Hippocampal formation (tissue), 2 donors: ENCODE data around the gene KDM3B.
"Not testable (repeated sequence)": the region's sequence is repeated elsewhere in the genome, so short reads cannot be mapped to it uniquely, and the experiment has no call there.

Source experiments
- DNase-seq, 2 donors: peaks; one replicate each; lab custom pipeline; 2025; lab: John Stamatoyannopoulos, UW

KDM3B gene

DNA sequence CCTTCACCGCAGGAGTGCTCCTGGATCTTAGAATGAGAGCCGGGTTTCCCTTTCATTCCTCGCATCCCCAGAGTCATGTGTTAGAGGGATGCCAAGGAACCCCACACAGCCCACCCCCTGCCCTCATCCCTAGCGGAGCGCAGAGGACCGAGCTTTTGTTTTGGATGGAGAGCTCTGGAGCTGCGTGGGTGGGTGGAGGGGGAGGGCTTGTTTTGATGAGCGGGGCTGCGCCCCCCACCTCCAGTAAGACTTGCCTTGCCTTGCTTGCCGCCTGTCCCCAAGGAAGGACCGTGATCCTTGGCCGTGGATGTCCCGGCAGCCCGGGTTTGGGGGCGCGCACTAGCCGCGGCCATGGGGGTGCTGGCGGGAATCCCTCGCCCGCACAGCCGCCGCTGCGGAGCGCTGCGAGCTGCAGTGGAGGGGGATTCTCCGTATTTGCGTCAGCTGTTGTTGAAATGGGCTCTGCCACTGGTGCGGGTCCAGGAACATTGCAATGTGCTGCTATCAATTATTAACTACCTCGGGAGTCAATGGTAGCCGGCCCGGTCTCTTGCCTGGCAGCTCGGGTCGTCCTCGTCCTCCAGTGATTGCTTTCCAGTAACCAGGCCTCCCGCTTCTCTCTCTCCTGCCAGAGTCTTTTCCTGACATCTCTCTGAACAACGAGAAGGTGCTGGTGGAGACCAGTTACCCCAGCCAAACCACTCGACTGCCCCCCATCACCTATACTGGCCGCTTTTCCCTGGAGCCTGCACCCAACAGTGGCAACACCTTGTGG lies 113.8 kb downstream of the KDM3B start:
- no peak for DNase-seq

GRCh38 chr5:138466900-138467710 lies 114.6 kb downstream of the KDM3B start:
- no peak for DNase-seq

DNA sequence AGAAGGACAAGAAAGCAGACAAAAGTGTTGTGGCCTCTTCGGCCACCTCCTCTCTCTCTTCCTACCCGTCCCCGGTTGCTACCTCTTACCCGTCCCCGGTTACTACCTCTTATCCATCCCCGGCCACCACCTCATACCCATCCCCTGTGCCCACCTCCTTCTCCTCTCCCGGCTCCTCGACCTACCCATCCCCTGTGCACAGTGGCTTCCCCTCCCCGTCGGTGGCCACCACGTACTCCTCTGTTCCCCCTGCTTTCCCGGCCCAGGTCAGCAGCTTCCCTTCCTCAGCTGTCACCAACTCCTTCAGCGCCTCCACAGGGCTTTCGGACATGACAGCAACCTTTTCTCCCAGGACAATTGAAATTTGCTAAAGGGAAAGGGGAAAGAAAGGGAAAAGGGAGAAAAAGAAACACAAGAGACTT lies 115.2 kb downstream of the KDM3B start:
- no peak for DNase-seq

GRCh38 chr5:138468133-138468965 lies 115.9 kb downstream of the KDM3B start:
- DNase-seq: no peak

DNA sequence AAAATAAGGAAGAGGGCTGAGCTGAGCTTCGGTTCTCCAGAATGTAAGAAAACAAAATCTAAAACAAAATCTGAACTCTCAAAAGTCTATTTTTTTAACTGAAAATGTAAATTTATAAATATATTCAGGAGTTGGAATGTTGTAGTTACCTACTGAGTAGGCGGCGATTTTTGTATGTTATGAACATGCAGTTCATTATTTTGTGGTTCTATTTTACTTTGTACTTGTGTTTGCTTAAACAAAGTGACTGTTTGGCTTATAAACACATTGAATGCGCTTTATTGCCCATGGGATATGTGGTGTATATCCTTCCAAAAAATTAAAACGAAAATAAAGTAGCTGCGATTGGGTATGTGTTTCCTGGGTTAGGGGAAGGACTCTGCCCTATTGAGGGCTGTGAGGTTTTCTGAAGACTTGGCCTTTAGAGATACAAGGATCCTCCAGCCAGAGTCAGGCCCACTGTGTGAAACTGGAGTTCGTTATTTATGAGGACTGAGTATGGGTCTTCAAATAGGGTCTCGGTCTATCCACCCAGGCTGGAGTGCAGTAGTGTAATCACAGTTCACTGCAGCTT lies 116.6 kb downstream of the KDM3B start:
- DNase-seq: no peak

DNA sequence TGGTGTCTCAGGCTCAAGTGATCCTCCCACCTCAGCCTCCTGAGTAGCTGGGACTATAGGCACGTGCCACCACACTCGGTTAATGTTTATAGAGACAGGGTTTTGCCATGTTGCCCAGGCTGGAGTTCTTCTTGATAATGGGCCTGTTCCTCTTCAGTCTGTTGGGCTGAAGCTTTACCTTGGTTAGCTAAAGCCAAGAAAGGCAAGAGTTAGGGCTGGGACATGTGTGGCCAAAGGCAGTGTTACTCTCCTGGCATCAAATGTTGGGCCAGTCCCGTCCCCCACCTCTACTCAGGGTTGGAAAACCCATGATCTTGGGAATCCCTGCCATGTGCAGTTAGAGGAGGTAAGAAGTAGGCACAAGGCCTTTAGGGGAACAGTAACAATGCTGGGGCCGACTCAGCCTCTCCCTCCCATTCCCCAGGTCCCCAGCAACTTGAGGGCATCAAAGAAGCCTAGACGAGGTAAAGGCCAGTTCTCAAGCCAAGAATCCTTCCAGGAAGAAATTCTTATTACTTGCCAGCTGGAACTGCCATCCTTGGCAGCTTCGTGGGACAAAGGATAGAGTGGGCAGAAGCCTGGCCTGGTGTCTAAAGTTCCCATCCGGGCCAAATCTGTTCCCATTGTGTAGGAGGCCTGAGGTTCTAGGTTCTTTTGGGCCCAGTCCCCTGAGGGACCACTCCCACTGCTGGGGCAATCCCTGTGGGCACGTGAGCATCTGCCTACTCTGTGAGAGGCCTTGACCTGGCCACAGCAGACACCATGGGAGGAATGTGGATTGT lies 117.2 kb downstream of the KDM3B start:
- no peak for DNase-seq

- DNase-seq: no peak
Observed at GRCh38 chr5:138470322-138471051, 118.0 kb downstream of the KDM3B start.

- DNase-seq: no peak
Observed at GRCh38 chr5:138471052-138471361, 118.5 kb downstream of the KDM3B start.

DNA sequence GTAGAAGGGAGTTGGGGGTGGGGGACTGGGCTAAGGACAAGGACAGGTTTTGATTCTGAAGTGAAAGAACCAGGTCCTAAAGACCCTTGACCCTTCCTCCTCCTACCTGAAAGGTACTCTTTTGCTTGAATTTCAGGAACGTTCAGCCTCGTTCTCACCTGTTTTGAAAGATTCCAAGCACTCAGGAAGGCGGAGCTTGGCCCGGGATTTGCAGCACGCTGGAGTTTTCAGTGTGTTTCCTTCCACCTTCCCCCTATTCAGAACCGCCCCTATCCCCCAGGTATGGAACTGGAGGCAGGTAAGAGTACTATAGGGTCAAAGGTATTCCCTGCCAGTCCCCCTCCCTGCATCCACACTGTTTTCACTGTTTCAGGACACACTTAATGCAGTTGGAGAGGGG lies 119.9 kb downstream of the KDM3B start:
- no peak for DNase-seq

DNA sequence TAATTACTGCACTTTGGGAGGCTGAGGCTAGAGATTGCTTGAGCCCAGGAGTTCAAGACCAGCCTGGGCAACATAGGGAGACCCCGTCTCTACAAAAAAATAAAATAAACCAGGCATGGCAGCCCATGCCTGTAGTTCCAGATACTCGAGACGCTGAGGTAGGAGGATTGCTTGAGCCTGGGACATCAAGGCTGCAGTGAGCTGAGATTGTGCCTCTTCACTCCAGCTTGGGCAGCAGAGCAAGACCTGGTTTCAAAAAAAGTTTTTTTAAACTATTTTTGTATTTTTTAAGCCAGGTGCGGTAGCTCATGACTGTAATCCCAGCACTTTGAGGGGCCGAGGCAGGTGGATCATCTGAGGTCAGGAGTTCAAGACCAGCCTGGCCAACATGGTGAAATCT lies 120.7 kb downstream of the KDM3B start:
- DNase-seq: not testable (repeated sequence)

GRCh38 chr5:138476918-138477317 lies 124.4 kb downstream of the KDM3B start:
- DNase-seq: no peak

DNA sequence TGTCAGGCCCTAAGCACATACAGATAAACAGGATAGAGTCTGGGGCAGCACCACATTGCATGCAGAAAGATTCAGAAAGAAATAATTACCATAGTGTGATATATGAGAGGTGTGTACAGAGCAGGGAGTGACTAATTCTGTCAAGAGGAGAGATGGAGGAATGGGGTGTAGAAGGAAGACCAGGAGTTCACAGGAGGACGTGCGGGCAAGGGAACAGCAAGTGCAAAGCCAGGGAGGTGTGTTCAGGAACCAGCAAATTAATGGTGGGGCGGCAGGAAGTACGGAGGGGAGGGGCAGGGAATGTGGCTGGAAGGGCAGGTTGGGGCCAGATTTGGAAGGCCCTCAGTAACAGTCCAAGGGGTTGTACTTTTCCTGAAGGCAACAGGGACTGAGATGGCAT lies 130.2 kb downstream of the KDM3B start:
- DNase-seq: no peak
